ENCODE data around the gene LIMS1.

Gene LIMS1

DNA sequence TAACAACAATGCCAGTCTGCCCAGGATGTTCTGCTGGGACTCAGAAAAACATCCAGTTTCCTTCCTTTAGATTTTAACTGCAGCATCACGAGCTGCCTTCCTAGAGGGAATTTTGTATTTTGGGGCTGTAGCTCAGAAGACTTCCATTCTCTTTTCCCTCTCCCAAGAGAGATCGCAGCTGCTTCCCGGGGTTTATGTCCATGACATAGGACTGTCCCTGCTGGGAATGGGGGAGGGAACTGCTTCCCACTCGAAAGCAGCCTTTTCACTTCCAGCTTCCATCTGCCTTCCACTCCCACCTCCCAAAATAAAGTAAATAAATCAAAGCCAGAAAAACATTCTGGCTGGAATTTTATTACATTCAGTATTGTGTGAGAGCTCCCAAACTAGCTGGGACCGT is 52.4 kb downstream of the LIMS1 start:
- ChIA-PET CTCF (interaction anchor here (0.6 to 2.3 kb wide), 3 partner anchors 49 to 445 kb away, joined by 3 to 8 read pairs (median 4); no protein-coding TSS in a partner anchor), POLR2A (ENCODE audit: low non-redundant PET) (no interaction called here)
- no peak for DNase-seq (ENCODE audit: low spot score)
- TF ChIP-seq, protein P1, sequence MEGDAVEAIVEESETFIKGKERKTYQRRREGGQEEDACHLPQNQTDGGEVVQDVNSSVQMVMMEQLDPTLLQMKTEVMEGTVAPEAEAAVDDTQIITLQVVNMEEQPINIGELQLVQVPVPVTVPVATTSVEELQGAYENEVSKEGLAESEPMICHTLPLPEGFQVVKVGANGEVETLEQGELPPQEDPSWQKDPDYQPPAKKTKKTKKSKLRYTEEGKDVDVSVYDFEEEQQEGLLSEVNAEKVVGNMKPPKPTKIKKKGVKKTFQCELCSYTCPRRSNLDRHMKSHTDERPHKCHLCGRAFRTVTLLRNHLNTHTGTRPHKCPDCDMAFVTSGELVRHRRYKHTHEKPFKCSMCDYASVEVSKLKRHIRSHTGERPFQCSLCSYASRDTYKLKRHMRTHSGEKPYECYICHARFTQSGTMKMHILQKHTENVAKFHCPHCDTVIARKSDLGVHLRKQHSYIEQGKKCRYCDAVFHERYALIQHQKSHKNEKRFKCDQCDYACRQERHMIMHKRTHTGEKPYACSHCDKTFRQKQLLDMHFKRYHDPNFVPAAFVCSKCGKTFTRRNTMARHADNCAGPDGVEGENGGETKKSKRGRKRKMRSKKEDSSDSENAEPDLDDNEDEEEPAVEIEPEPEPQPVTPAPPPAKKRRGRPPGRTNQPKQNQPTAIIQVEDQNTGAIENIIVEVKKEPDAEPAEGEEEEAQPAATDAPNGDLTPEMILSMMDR (conservative IDR thresholded peaks at IDR 0.05; ENCODE audit: low read depth), result no peak
- peak overlapping the region; percentile 78; the same call in 1 of the 2 replicates for H3K27ac ChIP-seq

DNA sequence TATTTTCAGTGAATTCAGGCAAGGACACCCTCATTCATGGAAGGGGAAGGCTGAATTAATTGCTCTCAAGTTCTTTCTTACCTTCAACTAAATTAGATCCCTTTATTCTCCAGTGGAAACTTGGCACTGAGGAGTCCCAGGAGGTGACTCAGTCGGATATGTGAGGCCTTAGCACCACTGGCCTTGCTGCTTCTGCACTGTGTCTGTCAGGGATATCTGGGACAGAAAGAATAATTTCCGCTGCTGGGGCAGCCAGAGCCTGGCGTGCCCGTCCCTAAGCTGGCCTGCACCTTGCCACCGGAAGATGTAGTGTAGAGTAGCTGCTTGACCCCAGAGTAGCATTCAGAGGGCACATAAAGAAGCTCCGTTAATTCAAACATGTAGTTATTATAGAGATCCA is 53.4 kb downstream of the LIMS1 start:
- CTCF ChIA-PET, result interaction anchor here (0.5 to 2.3 kb wide), 2 partner anchors 49 to 377 kb away, joined by 3 to 8 read pairs; no protein-coding TSS in a partner anchor
- H3K27ac ChIP-seq, result peak overlapping the region; percentile 78
- peak; percentile 56 for DNase-seq (ENCODE audit: low spot score)
- TF ChIP-seq, protein P1 (conservative IDR thresholded peaks at IDR 0.05; ENCODE audit: low read depth), result no peak
- POLR2A ChIA-PET (ENCODE audit: low non-redundant PET), result no interaction called here

DNA sequence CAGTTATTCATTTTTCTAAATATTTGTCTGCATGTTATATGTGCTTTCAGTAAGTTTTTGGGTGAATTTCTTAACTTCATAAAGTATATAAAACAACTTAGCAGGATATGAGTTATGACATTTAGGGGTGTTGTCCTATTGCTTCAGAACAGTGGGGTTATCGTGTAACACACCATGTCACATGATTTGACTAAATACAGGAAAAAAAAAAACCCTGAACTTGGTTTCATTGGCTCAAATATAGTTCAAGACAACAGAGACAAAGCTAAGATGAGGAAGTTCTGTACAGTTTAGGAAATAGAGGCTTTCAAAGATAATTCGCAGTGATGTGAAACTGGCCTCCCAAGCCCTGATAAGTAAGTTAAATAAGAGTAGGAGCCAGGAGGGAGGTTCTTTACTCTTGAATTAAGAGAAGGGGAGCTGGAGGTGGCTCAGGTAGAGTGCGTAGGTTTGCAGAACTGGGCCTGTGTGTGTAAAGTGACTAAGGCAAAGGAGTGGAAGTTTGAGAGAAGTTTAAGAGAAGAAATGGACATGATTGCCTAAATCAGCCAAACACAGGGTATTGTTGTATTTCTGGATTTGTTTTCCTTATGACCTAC is 53.9 kb downstream of the LIMS1 start:
- TF ChIP-seq, protein P1 (conservative IDR thresholded peaks at IDR 0.05; ENCODE audit: low read depth), result no peak
- DNase-seq (ENCODE audit: low spot score), result no peak
- CTCF ChIA-PET, result interaction anchor here (0.5 to 2.3 kb wide), 2 partner anchors 49 to 377 kb away, joined by 3 to 8 read pairs; no protein-coding TSS in a partner anchor
- H3K27ac ChIP-seq, result peak overlapping the region; percentile 78
- POLR2A ChIA-PET (ENCODE audit: low non-redundant PET), result no interaction called here

DNA sequence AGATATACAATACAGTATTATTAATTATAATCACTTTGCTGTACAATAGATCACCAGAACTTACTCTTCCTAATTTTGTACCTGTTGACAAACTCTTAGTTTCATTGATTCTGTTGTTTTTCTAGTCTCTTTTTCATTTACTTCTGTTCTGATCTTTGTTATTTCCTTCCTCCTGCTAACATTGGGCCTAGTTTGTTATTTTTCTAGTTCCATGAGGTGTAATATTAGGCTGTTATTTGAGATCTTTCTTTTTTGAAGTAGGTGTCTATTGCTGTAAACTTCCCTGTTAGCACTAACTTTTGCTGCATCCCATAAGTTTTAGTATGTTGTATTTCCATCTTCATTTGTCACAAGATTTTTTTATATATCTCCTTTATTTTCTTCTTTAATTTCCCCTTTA is 55.1 kb downstream of the LIMS1 start:
- ChIA-PET POLR2A (ENCODE audit: low non-redundant PET) (no interaction called here), CTCF (no interaction called here)
- no peak for DNase-seq (ENCODE audit: low spot score)
- TF ChIP-seq, protein P1 (conservative IDR thresholded peaks at IDR 0.05; ENCODE audit: low read depth), result no peak
- H3K27ac ChIP-seq, result no peak overlapping the region

DNA sequence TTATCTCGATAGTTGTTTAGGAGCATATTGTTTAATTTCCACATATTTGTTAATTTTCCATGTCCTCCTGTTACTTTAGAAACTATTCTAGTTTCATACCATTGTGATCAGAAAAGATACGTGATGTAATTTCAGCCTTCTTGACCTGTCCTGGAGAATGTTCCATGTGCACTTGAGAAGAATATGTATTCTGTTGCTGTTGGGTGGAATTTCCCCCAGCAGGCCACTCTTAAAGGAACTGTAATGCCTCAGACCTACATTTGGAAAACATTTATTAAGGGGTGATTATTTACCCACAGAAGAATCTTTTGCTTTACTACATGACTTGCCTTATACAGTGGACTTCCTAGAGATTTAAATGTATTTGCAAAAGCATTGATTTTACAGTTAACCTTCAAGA is 55.5 kb downstream of the LIMS1 start:
- ChIA-PET POLR2A (ENCODE audit: low non-redundant PET) (no interaction called here), CTCF (no interaction called here)
- TF ChIP-seq, protein P1 (conservative IDR thresholded peaks at IDR 0.05; ENCODE audit: low read depth), result no peak
- DNase-seq (ENCODE audit: low spot score), result no peak
- no peak overlapping the region for H3K27ac ChIP-seq

DNA sequence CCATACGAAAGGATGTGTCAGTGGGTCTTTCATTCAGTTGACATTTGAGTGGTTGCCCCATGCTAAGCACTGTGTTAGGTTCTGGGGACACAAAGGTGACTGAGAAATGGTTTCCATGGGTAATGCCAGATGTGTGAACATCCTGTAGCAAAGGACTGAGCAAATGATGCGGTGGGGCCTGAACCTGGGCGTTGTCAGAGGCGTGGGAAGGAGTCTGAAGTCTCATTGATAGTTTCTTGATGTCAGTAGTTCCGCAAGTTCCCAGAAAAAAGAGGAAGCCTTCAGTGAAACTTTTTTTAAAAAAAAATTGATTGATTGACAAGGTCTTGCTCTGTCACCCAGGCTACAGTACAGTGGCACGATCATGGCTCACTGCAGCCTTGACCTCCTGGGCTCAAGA is 56.9 kb downstream of the LIMS1 start:
- DNase-seq (ENCODE audit: low spot score), result no peak
- TF ChIP-seq, protein P1 (conservative IDR thresholded peaks at IDR 0.05; ENCODE audit: low read depth), result no peak
- H3K27ac ChIP-seq, result peak overlapping the region; percentile 30; the same call in 1 of the 2 replicates
- CTCF ChIA-PET, result no interaction called here
- POLR2A ChIA-PET (ENCODE audit: low non-redundant PET), result no interaction called here

Data from RWPE1 (cell line).